Adipose tissue (tissue), 3 donors: ENCODE measurements around the gene LCOR. TPM values are rescaled to one million over a fixed set of nuclear protein-coding genes. Genes with fewer than 3 reads are reported as not detected.

Experiments used
- H3K27ac ChIP-seq: one replicate; pipeline ENCODE4 v1.5.1; 2013; ENCODE audit warnings: low read depth, low read length
- WGBS, 3 donors: extraction: QIAGEN DNeasy Blood & Tissue Kit; methylation state at CpG; one replicate each; pipeline ENCODE4 v1.1.7; 2013; 5-methylcytosine and 5-hydroxymethylcytosine counted together
- polyA plus RNA-seq, 3 donors: library from polyadenylated mRNA; stranded (reverse); fragments of 200-250 nt; gene quantifications; one replicate each; pipeline ENCODE4 v1.2.3, GENCODE V29; 2013
- donor health status: healthy with polysubstance abuse.
- donor health status: Bipolar disorder and iron deficiency.
- donor health status: healthy.

LCOR gene
- polyA plus RNA-seq, 3 donors, result 1.7 to 2.3 (median 2.3) TPM

DNA sequence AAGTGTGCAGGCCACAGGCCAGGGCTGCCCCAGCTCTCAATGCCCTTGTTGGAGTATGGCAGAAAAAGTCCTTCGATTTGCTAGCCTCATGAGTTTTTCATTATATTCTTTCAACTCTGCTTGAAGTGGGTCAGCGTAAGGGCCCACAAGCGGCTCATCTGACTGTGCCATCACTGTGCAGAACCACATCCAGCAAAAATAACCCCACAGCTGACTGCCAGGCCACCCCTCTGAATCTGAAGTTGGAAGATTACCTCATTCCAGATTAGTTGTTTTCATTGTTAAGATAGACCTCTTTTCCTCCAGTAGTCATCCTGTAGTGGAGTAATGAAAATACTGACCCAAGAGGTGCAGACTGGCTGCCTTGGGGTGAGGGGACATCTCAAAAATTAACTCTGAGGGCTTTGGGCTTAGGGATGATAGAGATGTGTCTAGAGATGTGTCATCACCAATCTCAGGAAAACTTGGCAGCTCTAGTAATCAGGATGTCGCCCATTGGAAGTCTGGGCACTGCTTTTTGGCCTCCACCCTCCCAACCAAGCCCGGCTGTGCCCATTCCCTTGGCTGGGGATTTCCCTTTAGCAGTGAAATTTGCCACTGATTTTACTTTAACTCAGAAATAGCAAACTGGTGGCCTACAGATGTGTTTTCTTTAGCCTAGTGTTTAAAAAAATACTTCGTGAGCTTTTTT lies 164.3 kb downstream of the LCOR start:
- H3K27ac ChIP-seq, result no peak overlapping the region
- 85 to 90% (median 87%) methylated on average over 6 of the region's 6 CpGs for WGBS, 3 donors

DNA sequence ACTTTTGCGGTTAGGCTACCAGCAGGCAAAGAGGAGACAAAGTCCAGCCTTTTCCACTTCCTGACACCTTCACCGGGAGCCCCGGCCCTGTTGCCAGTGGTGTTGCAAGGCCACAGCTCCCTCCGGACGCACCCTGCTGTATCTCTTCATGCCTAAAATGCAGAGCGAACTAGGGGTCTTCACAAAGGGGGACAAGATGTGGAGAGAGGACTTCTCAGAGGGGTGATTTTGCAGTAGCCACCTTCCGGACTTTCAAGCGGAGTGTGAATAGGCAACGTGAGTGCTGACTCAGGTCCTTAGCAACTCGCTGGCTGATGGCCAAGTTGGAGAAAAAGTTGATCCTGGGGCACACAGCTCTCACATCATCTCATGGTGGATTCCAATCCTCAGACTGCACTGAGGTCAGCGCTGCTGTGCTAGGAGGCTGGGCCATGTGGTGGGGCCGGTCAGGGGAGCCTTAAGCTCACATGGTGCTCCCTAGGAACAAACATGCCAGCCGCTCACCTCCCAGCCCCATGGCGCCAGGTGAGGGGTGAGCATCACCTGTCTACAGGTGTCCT lies 166.3 kb downstream of the LCOR start:
- H3K27ac ChIP-seq, result no peak overlapping the region
- 69 to 86% (median 71%) methylated on average over 14 of the region's 14 CpGs for WGBS, 3 donors

DNA sequence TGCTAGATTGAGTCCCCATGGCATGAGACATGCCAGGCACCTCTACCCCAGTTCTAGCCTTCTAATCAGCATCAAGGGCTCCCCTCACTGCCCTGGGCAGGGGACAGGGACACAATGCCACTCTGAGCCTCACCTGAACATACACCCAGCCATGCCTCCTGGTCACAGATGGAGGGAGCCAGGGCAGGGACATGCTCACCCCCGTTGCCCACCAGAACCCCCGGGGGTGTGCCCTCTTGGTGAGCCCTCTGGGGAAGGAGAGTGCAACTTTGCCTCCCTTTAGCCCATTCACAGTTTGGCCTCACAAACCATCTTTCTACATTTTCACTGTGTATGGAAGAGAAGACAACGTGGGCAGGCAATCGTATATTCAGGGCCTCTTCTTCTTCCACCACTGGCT lies 167.2 kb downstream of the LCOR start:
- no peak overlapping the region for H3K27ac ChIP-seq
- 91 to 94% (median 91%) methylated on average over 4 of the region's 4 CpGs for WGBS, 3 donors

DNA sequence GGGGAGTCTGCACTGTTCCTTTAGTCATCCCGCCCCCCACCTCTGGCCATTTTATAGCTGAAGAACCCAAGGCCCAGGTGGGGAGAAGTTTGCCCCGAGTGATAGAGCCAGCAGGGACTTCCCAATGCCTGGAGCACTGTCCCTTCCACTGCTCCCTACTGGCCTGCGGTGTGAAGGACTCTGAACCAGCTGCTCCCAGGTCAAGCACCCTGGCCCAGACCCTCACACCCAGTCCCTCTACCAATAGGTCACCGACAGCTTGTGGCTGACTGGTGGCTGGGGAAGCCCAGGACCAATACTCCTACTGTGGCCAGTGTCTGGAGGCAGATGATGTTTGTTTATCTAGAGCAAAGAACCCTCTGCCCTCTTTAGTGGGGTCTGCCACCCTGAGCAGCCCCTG lies 167.9 kb downstream of the LCOR start:
- 85 to 97% (median 96%) methylated on average over 4 of the region's 4 CpGs for WGBS, 3 donors
- H3K27ac ChIP-seq, result no peak overlapping the region

DNA sequence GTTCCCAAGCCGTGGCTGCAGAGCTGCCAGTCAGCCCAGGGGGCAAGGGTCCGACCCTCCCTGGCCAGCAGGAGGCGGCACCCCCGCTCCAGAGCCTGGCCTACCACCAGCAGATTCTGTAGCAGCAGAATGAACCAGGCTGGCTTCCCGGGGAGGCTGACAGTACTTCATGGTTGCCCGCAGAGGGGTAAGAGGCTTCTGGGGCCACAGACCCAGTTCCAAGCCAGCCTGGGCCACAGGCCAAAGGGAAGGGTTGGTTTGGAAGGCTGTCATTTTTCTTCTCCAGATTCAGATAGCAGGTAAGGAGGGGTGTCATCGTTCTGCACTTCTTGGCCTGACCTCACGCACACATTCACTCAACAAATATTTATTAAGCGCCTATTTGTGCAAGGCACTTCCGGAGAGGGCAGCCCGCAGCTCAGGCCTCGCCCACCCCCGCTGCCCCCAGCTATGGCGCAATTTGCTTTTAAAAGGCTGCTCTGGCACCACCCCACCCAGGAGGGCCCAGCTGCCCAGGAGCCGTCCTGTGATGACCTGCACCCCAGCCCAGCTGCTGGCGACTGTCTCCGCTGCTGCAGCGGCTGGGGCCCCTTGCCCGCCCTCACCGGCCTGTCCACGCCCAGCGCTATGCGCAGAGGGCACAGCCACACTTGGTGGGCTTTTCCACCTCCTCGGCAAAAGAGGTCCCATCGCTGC lies 168.5 kb downstream of the LCOR start:
- 77 to 90% (median 88%) methylated on average over 25 of the region's 25 CpGs for WGBS, 3 donors
- H3K27ac ChIP-seq, result no peak overlapping the region

DNA sequence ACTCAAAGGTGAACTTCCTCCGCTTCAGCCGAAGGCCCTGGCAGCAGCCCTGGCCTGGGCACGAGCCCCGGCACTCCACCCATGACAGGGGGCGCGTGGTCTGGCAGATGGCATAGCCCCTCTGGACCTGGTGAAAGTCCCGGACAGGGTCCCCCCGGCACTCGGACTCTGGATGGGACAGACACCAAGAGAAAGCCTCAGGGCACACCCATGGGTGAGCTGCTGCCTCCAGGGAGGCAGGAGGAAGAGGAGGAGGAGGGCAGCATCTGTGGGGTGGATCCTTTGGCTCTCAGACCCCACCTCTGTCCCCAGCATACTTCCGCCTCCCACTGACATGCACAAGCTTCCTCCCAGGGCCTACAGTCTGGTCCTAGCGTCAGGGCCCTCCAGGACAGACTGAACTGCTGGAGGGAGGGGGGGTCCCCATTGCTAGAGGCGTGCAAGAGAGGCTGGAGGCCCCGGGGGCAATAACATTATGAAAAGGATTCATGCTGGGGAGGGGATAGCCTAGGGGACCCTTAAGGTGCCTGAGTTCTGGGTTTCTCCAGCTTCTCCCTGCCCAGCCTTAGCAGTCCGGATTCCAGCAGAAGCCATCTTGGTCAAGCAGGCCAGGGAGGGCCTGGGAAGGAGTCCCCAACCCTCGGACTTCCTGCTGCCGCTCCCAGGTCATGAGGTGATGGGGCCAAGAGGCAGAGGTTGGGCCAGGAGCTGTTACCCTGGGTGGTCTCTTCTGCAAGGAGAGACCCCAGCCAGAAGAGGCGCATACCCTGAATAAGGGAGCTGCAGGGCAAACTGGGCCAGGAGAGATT lies 169.3 kb downstream of the LCOR start:
- no peak overlapping the region for H3K27ac ChIP-seq
- 91 to 92% (median 92%) methylated on average over 16 to 17 of the region's 17 CpGs for WGBS, 3 donors

DNA sequence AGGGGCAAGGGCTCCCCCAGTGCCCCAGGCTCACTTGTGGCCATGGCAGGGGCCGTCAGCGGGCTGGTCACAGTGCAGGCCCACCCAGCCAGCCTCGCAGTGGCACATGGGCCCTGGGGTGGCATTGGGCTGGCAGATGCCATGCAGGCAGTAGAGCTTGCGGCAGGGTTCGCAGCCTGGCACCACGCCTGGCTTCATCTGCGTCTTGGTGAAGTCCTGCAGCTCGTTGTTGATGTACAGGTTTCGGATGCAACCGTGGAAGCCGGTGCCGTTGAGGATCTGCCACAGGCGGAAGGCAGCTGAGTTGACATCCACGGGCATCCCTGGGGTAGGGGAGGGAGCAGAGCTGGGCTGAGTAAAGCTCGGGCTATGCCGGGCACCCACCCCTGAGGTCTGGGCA lies 170.6 kb downstream of the LCOR start:
- no peak overlapping the region for H3K27ac ChIP-seq
- 93 to 97% (median 97%) methylated on average over 16 of the region's 16 CpGs for WGBS, 3 donors

DNA sequence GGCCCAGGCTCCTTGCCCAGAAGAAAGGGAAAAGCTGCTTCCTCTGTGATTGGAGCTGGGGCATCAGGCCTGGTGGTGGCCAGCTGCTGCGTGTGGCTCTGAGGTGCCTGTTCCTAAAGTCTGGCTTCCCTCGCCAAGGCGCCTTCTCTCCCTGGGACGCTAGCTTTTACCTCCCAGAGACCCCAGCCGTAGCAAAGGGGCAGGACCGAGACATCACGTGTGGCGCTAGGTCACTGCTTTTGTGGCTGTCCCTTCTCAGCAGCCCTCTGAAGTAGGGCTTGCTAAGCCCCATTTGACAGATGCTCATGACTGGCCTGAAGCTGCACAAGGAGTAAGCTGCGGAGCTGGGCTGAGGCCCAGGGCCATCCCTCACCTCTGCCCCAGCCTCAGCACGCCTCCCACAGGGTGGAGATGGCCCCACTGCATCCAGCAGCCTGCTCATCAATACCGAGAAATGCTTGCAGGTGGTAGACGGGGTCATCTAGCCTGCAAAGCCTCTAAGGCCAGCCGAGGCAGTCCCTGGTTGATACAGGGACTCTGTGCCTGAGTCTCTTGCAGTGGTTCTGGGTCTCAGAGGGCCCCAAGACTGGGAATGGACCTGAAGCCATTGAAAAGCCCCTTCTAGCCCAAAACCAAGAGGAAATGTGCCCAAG lies 171.2 kb downstream of the LCOR start:
- 92 to 95% (median 92%) methylated on average over 13 of the region's 13 CpGs for WGBS, 3 donors
- no peak overlapping the region for H3K27ac ChIP-seq

DNA sequence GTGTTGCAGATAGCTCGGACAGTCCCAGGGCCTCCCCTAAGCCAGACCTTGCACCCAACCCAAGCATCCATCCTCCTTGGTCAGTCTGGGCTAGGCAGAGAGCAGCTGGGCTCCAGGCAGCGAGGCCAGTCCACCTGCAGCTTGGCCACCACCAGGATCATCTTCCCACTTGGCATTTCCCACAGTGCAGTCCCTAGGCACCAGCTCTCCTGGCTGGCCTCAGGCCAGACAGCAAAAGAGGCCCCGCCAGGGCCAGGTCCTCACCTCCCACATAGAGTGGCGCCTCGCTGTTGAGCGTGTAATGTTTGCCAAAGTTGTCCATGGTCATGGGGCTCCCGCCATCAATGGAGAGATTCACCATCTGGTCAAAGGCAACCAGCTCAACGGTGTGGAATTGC lies 171.7 kb downstream of the LCOR start:
- H3K27ac ChIP-seq, result no peak overlapping the region
- WGBS, 3 donors, result 92 to 97% (median 95%) methylated on average over 8 of the region's 8 CpGs

DNA sequence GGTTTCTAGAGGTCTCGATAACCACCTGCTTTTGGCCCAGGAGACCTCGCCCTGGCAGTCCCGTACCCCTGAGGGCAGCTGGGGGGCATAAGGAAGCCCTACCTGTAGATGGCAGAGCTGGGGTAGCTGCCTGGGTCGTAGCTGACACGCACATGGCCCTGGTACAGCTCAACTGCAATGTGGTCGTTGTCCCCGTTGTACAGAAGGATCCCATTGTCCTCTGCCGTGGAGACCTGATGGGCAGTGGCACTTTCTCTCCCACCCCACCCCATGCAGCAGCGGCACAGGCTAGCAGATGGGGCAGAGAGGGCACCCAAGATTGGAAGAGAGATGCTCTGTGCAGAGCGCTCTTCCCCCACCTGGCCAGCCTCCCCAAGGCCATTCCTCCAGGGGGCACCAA lies 172.5 kb downstream of the LCOR start:
- no peak overlapping the region for H3K27ac ChIP-seq
- 88 to 95% (median 94%) methylated on average over 10 of the region's 10 CpGs for WGBS, 3 donors

DNA sequence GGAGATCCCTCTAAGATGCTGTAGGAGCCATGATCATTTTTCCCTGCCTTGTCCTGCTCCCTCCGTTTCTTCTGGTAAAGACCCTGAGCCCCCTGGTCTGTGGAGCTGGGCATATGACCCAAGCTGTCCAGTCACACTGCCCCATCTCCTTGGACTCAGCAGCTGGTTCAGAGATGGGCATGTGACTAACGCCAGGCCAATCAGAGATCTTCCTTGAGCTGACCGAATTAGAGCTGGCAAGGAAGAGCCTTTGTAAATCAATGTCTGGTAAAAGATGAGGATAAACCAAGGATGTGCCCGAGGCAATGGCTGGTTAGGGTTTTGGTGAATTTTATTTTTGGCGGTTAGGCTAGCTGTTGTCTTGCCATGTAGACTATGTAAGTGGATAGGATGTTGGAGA lies 173.3 kb downstream of the LCOR start:
- H3K27ac ChIP-seq, result no peak overlapping the region
- 89 to 91% (median 90%) methylated on average over 5 of the region's 5 CpGs for WGBS, 3 donors

DNA sequence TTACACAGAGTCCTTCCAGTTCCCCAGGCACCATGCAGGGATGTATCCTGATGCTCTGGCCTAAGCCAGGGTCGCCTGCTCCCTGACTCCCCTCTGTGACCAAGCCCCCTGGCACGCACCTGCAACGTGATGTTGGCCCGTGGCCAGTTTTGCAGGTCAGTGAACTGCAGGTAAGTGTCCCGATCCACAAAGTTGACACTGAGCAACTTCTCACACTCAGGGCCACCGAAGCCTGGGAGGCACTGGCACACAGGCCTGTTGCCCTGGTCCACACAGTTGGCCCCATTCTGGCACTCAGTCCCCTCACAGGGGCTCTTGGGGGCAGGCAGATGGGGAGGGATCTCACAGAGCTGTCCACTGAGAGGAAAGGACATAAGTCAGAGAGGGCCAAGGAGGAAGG lies 174.3 kb downstream of the LCOR start:
- WGBS, 3 donors, result 73 to 84% (median 82%) methylated on average over 6 of the region's 6 CpGs
- no peak overlapping the region for H3K27ac ChIP-seq

DNA sequence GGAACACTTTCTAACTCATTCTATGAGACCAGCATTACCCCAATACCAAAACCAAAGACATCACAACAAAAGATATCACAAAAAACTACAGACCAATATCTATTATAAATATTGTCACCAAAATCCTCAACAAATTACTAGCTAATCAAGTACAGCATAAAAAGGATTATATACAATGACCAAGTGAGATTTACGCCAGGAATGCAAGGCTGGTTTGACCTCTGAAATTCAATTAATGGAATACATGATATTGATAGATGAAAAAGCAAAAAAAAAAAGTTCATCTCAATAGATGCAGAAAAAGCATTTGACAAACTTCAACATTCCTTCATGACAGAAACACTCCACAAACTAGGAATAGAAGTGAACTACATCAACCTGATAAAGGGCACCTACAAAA lies 175.3 kb downstream of the LCOR start:
- no peak overlapping the region for H3K27ac ChIP-seq
- 46 to 98% (median 97%) methylated on average over 1 of the region's 1 CpG for WGBS, 3 donors

DNA sequence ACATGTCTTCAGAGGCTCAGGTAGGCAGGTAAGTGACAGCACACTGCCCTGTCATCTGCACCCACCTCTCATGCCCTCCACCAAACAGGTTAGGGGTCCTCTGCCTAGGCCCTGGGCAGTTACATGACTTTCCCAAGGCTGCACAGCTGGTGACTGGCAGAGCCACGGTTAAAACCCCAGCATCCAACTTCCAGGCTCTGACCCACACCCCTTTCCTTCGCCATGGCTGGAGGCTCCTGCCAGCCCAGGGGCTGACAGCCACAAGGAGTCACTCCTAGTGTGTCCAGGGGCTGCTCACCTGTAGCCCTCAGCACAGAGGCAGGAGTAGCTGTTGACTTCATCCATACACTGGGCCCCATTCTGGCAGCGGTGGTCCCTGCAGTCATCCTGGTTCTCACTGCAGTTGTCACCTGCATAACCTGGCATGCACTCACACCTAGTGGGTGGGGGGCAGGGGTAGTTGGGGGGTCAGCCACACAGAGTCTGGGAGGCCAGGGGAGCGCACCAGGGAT lies 178.7 kb downstream of the LCOR start:
- 83 to 88% (median 88%) methylated on average over 4 of the region's 4 CpGs for WGBS, 3 donors
- no peak overlapping the region for H3K27ac ChIP-seq

DNA sequence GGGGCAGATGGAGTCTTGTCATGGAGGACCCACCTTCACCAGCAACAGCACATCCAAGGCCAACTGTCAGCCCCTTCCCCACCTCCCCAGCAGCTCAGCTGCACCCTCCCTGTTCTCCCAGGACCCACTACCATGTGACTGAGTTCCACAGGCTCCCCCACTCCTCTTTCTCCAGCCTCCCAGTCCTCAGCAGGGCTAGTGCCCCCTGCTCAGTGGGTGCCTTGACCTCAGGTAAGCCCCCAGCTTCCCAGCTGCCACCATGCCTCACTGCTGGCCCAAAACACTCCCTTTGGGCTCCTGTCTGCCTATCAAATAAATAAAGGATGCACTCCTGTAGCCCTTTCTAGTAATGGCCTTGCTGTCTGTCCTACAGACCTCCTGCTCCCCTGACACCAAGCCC lies 179.3 kb downstream of the LCOR start:
- H3K27ac ChIP-seq, result no peak overlapping the region

DNA sequence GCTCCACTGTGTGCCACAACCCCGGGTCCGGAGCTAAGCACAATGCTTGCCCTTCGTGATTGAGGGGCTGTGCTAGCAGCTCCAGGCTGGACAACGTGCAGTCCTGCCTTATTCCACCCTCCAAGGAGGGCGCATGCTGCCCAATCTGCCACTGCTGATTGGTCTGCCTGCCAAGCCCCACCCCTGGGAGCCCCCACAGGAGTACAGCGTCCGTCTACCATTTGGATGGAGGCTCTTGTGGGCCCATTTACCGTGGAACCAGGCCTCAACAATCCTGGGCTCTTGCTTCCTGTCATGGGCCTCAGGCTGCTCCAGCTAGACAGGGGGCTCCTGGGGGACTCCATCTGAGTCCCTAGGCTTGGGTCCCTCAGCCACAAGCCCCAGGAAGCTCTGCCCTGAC lies 180.4 kb downstream of the LCOR start:
- WGBS, 3 donors, result 85 to 90% (median 90%) methylated on average over 8 of the region's 8 CpGs
- no peak overlapping the region for H3K27ac ChIP-seq

DNA sequence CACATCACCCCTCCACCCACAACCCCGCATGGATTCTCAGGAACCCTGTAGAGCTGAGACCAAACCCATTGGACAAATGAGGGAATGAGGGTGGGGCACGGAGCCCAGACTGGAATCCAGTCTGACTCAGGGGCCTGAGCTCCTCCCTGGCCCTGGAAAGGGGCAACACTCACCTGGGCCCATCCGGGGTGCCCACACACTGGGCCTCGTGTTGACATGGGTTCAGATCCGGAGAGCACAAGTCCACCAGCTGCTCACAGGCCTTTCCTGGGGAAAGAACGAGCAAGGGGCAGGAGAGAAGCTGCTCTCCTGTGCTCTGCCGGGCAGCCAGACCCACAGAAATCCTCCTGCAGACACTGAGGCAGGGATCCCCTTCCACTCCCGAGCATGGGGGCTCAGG lies 181.5 kb downstream of the LCOR start:
- 89 to 91% (median 91%) methylated on average over 8 of the region's 8 CpGs for WGBS, 3 donors
- no peak overlapping the region for H3K27ac ChIP-seq

DNA sequence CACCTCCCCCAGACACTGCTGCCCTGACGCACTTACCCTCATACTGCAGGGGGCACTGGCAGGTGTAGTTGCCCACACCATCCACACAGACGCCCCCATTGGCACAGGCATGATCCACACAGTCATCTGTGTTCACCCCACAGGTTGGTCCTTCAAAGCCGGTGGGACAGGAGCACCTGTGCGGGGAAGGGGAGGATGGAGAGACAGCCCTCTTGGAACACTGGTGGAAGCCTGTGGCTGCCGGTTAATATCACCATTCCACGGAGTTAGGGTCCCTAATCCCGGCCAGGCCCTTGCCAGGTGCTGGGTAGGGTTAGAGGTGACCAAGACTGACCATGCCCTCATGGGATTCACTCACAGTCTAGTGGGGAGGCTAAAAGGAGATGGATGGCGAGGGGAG lies 181.9 kb downstream of the LCOR start:
- WGBS, 3 donors, result 82 to 86% (median 86%) methylated on average over 8 of the region's 8 CpGs
- no peak overlapping the region for H3K27ac ChIP-seq

DNA sequence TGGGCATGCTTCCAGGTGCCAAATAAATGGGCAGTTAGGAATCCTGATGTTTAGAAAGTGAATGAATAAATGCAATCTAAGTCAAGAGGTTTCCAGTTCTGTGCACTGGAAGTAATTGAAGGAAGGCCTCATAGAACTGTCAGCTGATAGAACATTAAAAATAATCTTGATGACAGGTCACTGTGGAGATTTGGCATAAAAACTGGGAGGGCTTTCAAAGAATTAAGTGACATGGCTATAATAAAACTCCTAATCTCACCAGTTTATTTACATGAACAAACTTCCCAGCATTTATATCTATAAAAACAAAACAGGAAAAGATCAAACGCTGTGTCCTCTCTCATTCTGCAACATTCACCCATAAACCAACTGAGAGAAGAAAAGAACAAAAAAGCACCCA lies 183.1 kb downstream of the LCOR start:
- WGBS, 3 donors, result 35 to 90% (median 77%) methylated on average over 1 of the region's 1 CpG
- no peak overlapping the region for H3K27ac ChIP-seq
